PC-9 (cell line): ENCODE results near the gene HDGFL2. TPM values are rescaled to one million over a fixed set of nuclear protein-coding genes. Genes with fewer than 3 reads are reported as not detected.

Source experiments
- BruUV-seq: library from RNA; stranded (reverse); fragments of 400-500 nt; replicated peaks from 2 replicates; lab custom pipeline; 2021; lab: Mats Ljungman, UMichigan
- CTCF ChIA-PET: fragments of 300-600 bp; sonication (Branson Sonifier 250); formaldehyde crosslinking; loops from one replicate; lab custom pipeline; 2022; ENCODE audit warnings: antibody characterized with exemption; lab: Charles Lee
- POLR2A ChIA-PET: fragments of 300-600 bp; sonication (Branson Sonifier 250); formaldehyde crosslinking; loops from one replicate; lab custom pipeline; 2022; ENCODE audit warnings: antibody characterized with exemption; ENCODE audit not compliant: unreplicated experiment; lab: Charles Lee
- DNase-seq, 2 experiments: peaks; one replicate each; pipeline versions ENCODE4 v3.0.0 to v3.0.0-alpha.2; 2015 to 2022; ENCODE audit warnings: mixed read lengths in 1 of 2
- H2AFZ ChIP-seq: fragments of 200-600 bp; sonication (generic); 2 replicates; pipeline ENCODE4 v1.8.1; 2017; ENCODE audit warnings: antibody characterized with exemption
- H3F3A ChIP-seq: fragments of 200-600 bp; sonication (generic); 2 replicates; pipeline ENCODE4 v1.8.1; 2017; ENCODE audit warnings: antibody characterized with exemption, mild to moderate bottlenecking, low read depth; ENCODE audit not compliant: insufficient read depth
- H3K27ac ChIP-seq: fragments of 200-600 bp; sonication (generic); 2 replicates; pipeline ENCODE4 v1.6.1; 2016; ENCODE audit warnings: mixed run types
- H3K27me3 ChIP-seq: fragments of 200-600 bp; sonication (generic); 2 replicates; pipeline ENCODE4 v1.6.1; 2016; ENCODE audit warnings: low read depth, mixed run types; ENCODE audit not compliant: insufficient read depth
- H3K36me3 ChIP-seq: fragments of 200-600 bp; sonication (generic); 2 replicates; pipeline ENCODE4 v1.6.1; 2016; ENCODE audit warnings: low read depth, mixed run types
- H3K4me1 ChIP-seq: fragments of 200-600 bp; sonication (generic); replicated peaks from 2 replicates; pipeline ENCODE4 v1.6.1; 2016; ENCODE audit warnings: mixed run types; ENCODE audit not compliant: insufficient read depth
- H3K4me2 ChIP-seq: fragments of 200-600 bp; sonication (generic); 2 replicates; pipeline ENCODE4 v1.6.1; 2017; ENCODE audit warnings: mixed run types
- H3K4me3 ChIP-seq: fragments of 200-600 bp; sonication (generic); 2 replicates; pipeline ENCODE4 v1.6.1; 2016; ENCODE audit warnings: mixed run types
- H3K79me2 ChIP-seq: fragments of 200-600 bp; sonication (generic); 2 replicates; pipeline ENCODE4 v1.6.1; 2017; ENCODE audit warnings: low read depth, mixed run types
- H3K9me2 ChIP-seq: fragments of 200-600 bp; sonication (generic); 2 replicates; pipeline ENCODE4 v1.8.1; 2017; ENCODE audit warnings: mild to moderate bottlenecking; ENCODE audit not compliant: insufficient read depth
- H3K9me3 ChIP-seq: fragments of 200-600 bp; sonication (generic); 2 replicates; pipeline ENCODE4 v1.8.1; 2016; ENCODE audit warnings: low read depth; ENCODE audit not compliant: insufficient read depth
- H4K20me1 ChIP-seq: fragments of 200-600 bp; sonication (generic); 2 replicates; pipeline ENCODE4 v1.8.1; 2017; ENCODE audit not compliant: insufficient read depth
- EZH2 ChIP-seq: fragments of 200-600 bp; sonication (generic); IDR thresholded peaks from 2 replicates; pipeline ENCODE4 v1.8.0; 2017; ENCODE audit warnings: antibody characterized with exemption, low read depth
- intact Hi-C: fragments of 100-400 bp; cut with micrococcal nuclease; formaldehyde crosslinking; loops from one replicate; pipeline ENCODE4 v1.10.0; 2022; ENCODE audit not compliant: unreplicated experiment
- total RNA-seq: library from RNA; stranded (reverse); gene quantifications from 2 replicates; pipeline ENCODE4 v1.2.3, GENCODE V29; 2021
- TF ChIP-seq, protein P1 (sequence below): fragments of 200-600 bp; sonication (generic); conservative IDR thresholded peaks from 2 replicates; pipeline ENCODE4 v1.6.1; 2017; ENCODE audit warnings: mixed run types, antibody characterized with exemption, mild to moderate bottlenecking, moderate library complexity

The HDGFL2 gene
- total RNA-seq, 1 experiment from 2014 or later: 50.8 TPM

DNA sequence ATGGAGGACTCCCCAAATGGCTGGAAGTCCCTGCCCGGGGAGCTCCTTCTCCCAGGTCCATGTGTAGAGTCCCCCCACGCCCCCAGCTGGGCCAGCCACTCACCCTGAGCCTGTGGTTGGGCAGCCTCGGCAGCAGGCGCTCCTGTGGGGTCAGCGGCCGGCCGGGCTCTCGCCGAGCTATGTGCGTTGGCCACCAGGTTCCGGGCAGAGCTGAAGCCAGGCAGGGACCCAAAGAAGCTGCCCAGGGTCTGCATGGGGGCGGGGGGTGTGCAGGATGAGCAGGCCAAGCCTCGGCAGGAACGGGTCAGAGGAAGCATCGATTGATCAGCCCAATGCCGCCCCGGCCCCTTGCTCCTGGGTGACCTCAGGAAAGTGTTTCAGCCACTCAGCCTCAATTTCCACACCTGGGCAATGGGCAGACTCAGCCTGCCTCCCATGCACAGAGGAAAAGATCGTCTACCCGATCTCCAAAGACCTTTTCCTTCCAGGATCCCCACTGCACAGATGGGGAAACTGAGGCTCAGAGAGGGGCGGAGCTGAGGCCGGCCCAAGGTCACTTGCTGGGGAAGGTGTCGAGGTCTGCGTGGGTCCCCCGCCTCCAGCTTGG lies 45.5 kb downstream of the HDGFL2 start:
- H4K20me1 ChIP-seq: no peaks in the 10 kb centered on the region
- H3K36me3 ChIP-seq: no peaks in the 10 kb centered on the region
- intact Hi-C loops: no loop called here
- H3K27me3 ChIP-seq: no peaks in the 10 kb centered on the region
- H3K4me3 ChIP-seq: no peak overlapping the region
- no TSS peak for BruUV-seq
- H3K4me1 ChIP-seq: peaks cover 43% of the 10 kb centered on the region
- H3K9me3 ChIP-seq: no peaks in the 10 kb centered on the region
- no peak overlapping the region for H3K27ac ChIP-seq
- TF ChIP-seq, protein P1, sequence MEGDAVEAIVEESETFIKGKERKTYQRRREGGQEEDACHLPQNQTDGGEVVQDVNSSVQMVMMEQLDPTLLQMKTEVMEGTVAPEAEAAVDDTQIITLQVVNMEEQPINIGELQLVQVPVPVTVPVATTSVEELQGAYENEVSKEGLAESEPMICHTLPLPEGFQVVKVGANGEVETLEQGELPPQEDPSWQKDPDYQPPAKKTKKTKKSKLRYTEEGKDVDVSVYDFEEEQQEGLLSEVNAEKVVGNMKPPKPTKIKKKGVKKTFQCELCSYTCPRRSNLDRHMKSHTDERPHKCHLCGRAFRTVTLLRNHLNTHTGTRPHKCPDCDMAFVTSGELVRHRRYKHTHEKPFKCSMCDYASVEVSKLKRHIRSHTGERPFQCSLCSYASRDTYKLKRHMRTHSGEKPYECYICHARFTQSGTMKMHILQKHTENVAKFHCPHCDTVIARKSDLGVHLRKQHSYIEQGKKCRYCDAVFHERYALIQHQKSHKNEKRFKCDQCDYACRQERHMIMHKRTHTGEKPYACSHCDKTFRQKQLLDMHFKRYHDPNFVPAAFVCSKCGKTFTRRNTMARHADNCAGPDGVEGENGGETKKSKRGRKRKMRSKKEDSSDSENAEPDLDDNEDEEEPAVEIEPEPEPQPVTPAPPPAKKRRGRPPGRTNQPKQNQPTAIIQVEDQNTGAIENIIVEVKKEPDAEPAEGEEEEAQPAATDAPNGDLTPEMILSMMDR: no peak
- TF ChIP-seq EZH2: no peak
- no peak overlapping the region for H2AFZ ChIP-seq
- H3F3A ChIP-seq: peaks cover 9% of the 10 kb centered on the region; the same call in 1 of the 2 replicates
- DNase-seq: no peak
- no peaks in the 10 kb centered on the region for H3K9me2 ChIP-seq
- peak overlapping the region; percentile 75; the same call in 1 of the 2 replicates for H3K4me2 ChIP-seq
- CTCF ChIA-PET: interaction anchor here (0.6 kb wide), 1 partner anchor 97 kb away, joined by 7 read pairs; no protein-coding TSS in a partner anchor
- POLR2A ChIA-PET: no interaction called here
- no peaks in the 10 kb centered on the region for H3K79me2 ChIP-seq

DNA sequence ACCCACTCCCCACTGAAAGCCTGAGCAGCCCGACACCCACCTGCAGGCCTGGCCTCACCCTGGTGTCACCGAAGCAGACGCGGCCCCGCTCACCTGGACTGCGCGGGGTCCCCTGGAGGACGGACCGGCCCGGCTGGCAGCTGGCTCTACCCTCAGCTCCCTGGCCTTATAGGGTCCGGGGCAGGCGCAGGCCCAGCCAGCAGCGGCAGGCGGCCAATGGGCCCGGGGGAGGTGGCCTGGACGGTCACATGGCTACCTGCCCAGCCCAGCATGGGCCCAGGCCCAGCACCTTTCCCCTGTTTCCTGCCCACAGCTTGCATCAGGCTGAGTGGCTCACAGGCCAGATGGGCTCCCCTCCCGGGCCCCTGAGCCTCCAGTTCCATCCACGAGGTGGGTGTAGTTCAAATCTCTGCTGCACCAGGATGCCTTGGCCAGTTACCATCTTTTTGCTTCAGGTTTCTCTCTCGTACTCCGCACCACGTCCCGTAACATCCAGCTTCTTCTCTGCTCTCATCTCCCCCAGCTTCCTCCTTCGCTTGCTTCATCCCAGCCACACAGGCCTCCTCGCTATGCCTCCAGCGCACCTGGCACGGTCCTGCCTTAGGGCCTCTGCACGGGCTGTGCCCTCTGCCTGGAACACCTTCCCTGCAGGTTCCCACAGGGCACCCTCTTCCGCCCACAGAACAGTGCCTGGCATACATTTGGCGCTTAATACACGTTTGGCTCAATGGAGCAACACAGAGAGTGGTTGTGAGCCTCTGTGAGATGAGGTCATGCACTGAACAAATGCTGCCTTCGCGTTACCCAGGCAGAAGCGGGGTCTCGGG lies 46.5 kb downstream of the HDGFL2 start, which contains the start of gene PLIN4:
Gene PLIN4 (minus strand): TSS at position 142 of the 827 bp plus-strand sequence. CDS start 214 bp downstream, outside the sequence.
- intact Hi-C loops: no loop called here
- no peak for TF ChIP-seq EZH2
- TF ChIP-seq, protein P1: no peak
- H3K9me2 ChIP-seq: no peaks in the 10 kb centered on the region
- H3K79me2 ChIP-seq: no peaks in the 10 kb centered on the region
- H3K27me3 ChIP-seq: no peaks in the 10 kb centered on the region
- peak within 1 kb of the TSS; percentile 75 for H3K4me2 ChIP-seq
- POLR2A ChIA-PET: interaction anchor here (0.5 kb wide), 1 partner anchor 39 kb away, joined by 24 read pairs; no protein-coding TSS in a partner anchor
- H3K27ac ChIP-seq: peak within 1 kb of the TSS; percentile 80
- H3K4me3 ChIP-seq: peak within 1 kb of the TSS; percentile 18; the same call in 1 of the 2 replicates
- peaks cover 12% of the 10 kb centered on the region; the same call in 1 of the 2 replicates for H3F3A ChIP-seq
- H3K36me3 ChIP-seq: no peaks in the 10 kb centered on the region
- DNase-seq: peak; percentile 58 to 62
- H2AFZ ChIP-seq: 0 out of 2 replicates have a peak within 1 kb of the TSS, but pooled peaks have one; percentile 48
- H3K9me3 ChIP-seq: no peaks in the 10 kb centered on the region
- peaks cover 43% of the 10 kb centered on the region for H3K4me1 ChIP-seq
- no peaks in the 10 kb centered on the region for H4K20me1 ChIP-seq
- BruUV-seq: no TSS peak
- CTCF ChIA-PET: no interaction called here

DNA sequence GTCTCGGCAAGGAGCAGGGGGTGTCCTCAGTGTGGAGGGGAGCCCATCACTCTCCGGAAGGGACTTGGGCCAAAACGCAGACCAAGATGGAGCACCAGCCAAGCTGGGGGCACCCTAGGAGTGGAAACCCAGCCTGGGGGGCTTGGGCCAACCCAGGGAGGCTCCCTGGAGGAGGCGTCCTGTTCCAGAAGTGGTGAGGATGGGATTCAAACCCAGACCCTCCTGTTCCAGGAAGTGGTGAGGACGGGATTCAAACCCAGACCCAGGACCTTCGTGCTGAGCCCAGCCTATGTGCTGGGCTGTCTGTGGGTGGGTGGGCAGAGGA lies 47.0 kb downstream of the HDGFL2 start:
- Histone ChIP-seq H2AFZ (0 out of 2 replicates have a peak overlapping the region, but pooled peaks have one; percentile 48), H3K27me3 (no peaks in the 10 kb centered on the region), H3K36me3 (no peaks in the 10 kb centered on the region), H3K4me1 (peaks cover 43% of the 10 kb centered on the region), H3K79me2 (no peaks in the 10 kb centered on the region), H4K20me1 (no peaks in the 10 kb centered on the region), H3F3A (peaks cover 12% of the 10 kb centered on the region; the same call in 1 of the 2 replicates), H3K9me2 (no peaks in the 10 kb centered on the region), H3K27ac (peak overlapping the region; percentile 80), H3K9me3 (no peaks in the 10 kb centered on the region), H3K4me3 (no peak overlapping the region), H3K4me2 (peak overlapping the region; percentile 75)
- no TSS peak for BruUV-seq
- DNase-seq: no peak
- TF ChIP-seq, protein P1: no peak
- TF ChIP-seq EZH2: no peak
- intact Hi-C loops: no loop called here
- ChIA-PET POLR2A (no interaction called here), CTCF (no interaction called here)
